HFFc6 (cell line): ENCODE results near the gene RASAL1. TPM values are rescaled to one million over a fixed set of nuclear protein-coding genes. Genes with fewer than 3 reads are reported as not detected.

Experiments used
- DNase-seq: peaks from one replicate; pipeline ENCODE4 v3.0.0-alpha.2; 2018
- H3K27ac Mint-ChIP-seq: 2 replicates; pipeline ENCODE4 v1.8.0; 2020; ENCODE audit warnings: mild to moderate bottlenecking, mixed read lengths
- H3K27me3 Mint-ChIP-seq: 2 replicates; pipeline ENCODE4 v1.8.0; 2021; ENCODE audit warnings: mild to moderate bottlenecking, moderate library complexity, mixed read lengths; ENCODE audit not compliant: insufficient read depth
- H3K36me3 Mint-ChIP-seq: 2 replicates; pipeline ENCODE4 v1.8.0; 2021; ENCODE audit warnings: low read depth, mixed read lengths
- H3K4me1 Mint-ChIP-seq: 2 replicates; pipeline ENCODE4 v1.8.0; 2020; ENCODE audit warnings: low read depth, mixed read lengths
- H3K4me3 Mint-ChIP-seq: 2 replicates; pipeline ENCODE4 v1.8.0; 2020; ENCODE audit warnings: mild to moderate bottlenecking, moderate library complexity, mixed read lengths
- H3K9me3 Mint-ChIP-seq: 2 replicates; pipeline ENCODE4 v1.8.0; 2020; ENCODE audit warnings: mild to moderate bottlenecking, mixed read lengths
- long read RNA-seq: library from polyadenylated mRNA; unstranded; transcript quantifications from one replicate; pipeline ENCODE4 v2.0.0, GENCODE V29; 2019
- total RNA-seq, 6 experiments: library from RNA; stranded (reverse); fragmentation: NEBNext Ultra II Directional; extraction: Animal tissue kit (Norgen Biotek cat#: 25700); gene quantifications; 2 replicates in 1 of 6; 3 replicates in 5 of 6; pipeline ENCODE4 v1.2.3, GENCODE V29; 2021
- TF ChIP-seq, protein P1 (sequence below): fragments of 200-600 bp; sonication (generic); IDR thresholded peaks from 2 replicates; pipeline ENCODE4 v1.5.0; 2021; ENCODE audit warnings: antibody characterized with exemption, mild to moderate bottlenecking

RASAL1 gene, protein sequence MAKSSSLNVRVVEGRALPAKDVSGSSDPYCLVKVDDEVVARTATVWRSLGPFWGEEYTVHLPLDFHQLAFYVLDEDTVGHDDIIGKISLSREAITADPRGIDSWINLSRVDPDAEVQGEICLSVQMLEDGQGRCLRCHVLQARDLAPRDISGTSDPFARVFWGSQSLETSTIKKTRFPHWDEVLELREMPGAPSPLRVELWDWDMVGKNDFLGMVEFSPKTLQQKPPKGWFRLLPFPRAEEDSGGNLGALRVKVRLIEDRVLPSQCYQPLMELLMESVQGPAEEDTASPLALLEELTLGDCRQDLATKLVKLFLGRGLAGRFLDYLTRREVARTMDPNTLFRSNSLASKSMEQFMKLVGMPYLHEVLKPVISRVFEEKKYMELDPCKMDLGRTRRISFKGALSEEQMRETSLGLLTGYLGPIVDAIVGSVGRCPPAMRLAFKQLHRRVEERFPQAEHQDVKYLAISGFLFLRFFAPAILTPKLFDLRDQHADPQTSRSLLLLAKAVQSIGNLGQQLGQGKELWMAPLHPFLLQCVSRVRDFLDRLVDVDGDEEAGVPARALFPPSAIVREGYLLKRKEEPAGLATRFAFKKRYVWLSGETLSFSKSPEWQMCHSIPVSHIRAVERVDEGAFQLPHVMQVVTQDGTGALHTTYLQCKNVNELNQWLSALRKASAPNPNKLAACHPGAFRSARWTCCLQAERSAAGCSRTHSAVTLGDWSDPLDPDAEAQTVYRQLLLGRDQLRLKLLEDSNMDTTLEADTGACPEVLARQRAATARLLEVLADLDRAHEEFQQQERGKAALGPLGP
- total RNA-seq, result not detected
- long read RNA-seq, result 0 reads

DNA sequence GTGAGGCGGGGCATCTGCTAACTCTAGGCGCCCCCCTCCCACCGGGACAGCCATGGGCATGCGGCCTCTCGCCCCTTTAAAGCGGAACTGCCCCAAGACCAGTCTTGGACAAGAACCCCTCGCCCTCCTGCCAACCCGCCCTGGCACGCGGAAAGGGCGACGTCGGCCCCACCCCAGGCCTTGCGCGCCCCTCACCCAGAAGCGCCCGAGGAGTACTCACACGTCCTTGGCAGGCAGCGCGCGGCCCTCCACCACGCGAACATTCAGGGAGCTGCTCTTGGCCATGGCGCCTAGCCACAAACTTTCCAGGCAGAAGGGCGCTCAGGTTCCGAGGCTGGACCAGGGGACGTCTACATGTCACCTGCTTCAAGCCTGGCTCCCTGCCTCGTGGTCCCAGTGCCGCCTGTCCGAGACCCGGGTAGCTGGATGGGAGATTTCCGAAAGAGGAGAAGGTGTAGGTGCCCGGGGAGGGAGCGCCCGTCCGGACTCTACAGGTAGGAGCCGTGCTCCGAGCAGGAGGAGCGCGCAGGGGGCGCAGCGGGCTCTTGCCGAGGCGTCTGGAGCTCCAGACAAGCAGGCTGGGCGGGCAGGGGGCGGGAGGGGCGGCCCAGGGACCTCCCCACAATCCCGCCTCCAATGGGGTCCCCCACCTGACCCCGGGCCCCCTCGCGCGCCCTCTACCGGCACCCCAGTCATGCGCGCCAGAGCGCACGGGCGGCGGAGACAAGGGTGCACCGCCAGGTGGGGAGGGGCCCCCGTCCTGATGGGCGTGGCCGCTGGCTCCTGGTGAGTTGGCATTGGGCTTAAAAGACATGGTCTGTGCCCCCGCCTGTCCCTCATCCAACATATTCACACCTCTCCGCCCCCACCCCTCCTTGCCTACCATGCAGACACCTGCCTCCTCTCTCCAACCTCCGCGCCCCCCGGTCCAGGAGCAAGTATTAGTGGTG lies at the start of gene RASAL1:
TSS of gene RASAL1 (minus strand) at position 584 of the 950 bp plus-strand sequence. CDS start at position 285, 299 bp downstream.
- Mint-ChIP-seq H3K27me3 (peaks cover 23% of the 10 kb centered on the region), H3K4me1 (no peaks in the 10 kb centered on the region), H3K9me3 (no peaks in the 10 kb centered on the region), H3K27ac (no peak within 1 kb of the TSS), H3K4me3 (no peak within 1 kb of the TSS), H3K36me3 (no peaks in the 10 kb centered on the region)
- no peak for DNase-seq
- TF ChIP-seq, protein P1, sequence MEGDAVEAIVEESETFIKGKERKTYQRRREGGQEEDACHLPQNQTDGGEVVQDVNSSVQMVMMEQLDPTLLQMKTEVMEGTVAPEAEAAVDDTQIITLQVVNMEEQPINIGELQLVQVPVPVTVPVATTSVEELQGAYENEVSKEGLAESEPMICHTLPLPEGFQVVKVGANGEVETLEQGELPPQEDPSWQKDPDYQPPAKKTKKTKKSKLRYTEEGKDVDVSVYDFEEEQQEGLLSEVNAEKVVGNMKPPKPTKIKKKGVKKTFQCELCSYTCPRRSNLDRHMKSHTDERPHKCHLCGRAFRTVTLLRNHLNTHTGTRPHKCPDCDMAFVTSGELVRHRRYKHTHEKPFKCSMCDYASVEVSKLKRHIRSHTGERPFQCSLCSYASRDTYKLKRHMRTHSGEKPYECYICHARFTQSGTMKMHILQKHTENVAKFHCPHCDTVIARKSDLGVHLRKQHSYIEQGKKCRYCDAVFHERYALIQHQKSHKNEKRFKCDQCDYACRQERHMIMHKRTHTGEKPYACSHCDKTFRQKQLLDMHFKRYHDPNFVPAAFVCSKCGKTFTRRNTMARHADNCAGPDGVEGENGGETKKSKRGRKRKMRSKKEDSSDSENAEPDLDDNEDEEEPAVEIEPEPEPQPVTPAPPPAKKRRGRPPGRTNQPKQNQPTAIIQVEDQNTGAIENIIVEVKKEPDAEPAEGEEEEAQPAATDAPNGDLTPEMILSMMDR, result peak; percentile 59

DNA sequence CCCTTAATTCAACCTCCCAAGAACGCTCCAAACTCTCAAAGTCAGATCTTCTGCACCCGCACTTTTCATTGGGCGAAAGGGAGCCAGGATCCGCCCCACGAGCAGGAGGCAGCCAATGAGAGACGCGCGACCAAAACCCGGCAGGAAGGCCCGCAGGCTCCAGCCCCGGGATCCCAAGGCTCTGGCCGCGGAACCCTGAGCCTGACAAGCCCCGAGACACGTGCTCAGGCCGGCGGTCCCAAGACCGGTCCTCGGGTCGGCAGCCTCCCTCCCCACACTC lies 49.3 kb upstream of the RASAL1 start:
- peaks cover 16% of the 10 kb centered on the region for H3K36me3 Mint-ChIP-seq
- H3K9me3 Mint-ChIP-seq, result no peaks in the 10 kb centered on the region
- H3K4me1 Mint-ChIP-seq, result peaks cover 35% of the 10 kb centered on the region
- no peaks in the 10 kb centered on the region; the same call in 1 of the 2 replicates for H3K27me3 Mint-ChIP-seq
- peak overlapping the region; percentile 93 for H3K27ac Mint-ChIP-seq
- peak; percentile 94 for DNase-seq
- H3K4me3 Mint-ChIP-seq, result peak overlapping the region; percentile 93
- TF ChIP-seq, protein P1, result no peak

DNA sequence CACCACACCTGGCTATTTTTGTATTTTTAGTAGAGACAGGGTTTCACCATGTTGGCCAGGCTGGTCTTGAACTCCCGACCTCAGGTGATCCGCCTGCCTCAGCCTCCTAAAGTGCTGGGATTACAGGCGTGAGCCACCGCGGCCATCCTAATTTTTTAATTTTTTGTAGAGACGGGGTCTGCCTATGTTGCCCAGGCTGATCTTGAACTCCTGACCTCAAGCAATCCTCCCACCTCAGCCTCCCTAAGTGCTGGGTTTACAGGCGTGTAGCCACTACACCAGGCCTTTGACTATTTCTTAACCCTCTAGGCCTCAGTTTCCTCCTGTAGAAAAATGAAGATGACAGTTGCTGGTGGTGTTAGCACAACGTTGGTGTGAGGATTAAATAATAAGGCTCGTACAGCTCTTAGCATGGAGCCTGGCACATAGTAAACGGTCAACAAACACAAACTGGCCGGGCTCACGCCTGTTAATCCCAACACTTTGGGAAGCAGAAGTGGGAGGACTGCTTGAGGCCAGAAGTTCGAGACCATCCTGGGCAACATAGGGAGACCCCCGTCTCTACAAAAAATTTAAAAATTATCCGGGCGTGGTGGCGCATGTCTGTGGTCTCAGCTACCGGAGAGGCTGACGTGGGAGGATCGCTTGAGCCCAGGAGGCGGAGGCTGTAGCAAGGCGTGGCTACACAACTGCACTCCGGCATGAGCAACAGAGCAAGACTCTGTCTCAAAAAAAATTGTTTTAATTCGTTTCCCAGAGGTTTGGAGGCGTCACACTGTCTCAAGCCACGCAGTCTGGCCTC lies 48.7 kb upstream of the RASAL1 start:
- Mint-ChIP-seq H3K4me3 (peak overlapping the region; percentile 93), H3K9me3 (no peaks in the 10 kb centered on the region), H3K36me3 (peaks cover 17% of the 10 kb centered on the region), H3K27me3 (no peaks in the 10 kb centered on the region; the same call in 1 of the 2 replicates), H3K4me1 (peaks cover 36% of the 10 kb centered on the region), H3K27ac (peak overlapping the region; percentile 93)
- TF ChIP-seq, protein P1, result no peak
- DNase-seq, result no peak

DNA sequence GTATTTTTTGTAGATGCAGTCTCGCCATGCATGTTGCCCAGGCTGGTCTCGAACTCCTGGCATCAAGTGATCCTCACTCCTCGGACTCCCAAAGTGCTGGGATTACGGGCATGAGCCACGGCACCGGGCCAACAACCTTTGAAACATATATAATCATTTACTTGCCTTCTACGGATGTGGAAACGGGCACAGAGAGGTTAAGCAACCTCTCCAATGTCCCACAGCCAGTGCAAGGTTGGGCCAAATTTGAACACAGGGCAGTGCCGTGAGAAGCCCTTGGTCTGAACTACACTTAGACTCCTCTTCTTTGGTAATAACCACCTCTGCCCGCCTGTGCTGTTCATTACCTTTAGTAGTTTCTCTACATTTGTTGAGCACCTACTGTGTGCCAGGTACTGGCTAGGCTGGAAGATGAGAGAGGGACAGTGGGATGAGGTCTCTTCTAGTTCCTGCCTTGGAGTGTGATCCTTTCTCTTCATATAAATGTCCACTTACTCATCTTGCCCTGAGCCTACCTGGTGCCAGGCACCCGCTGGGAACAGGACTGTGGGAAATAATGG lies 47.5 kb upstream of the RASAL1 start:
- Mint-ChIP-seq H3K4me3 (peak overlapping the region; percentile 93), H3K4me1 (peaks cover 36% of the 10 kb centered on the region), H3K36me3 (peaks cover 17% of the 10 kb centered on the region), H3K9me3 (no peaks in the 10 kb centered on the region), H3K27me3 (no peaks in the 10 kb centered on the region; the same call in 1 of the 2 replicates), H3K27ac (peak overlapping the region; percentile 93; the same call in 1 of the 2 replicates)
- DNase-seq, result no peak
- TF ChIP-seq, protein P1, result no peak
